HepG2 (cell line): ENCODE results near the gene EVL. TPM values are rescaled to one million over a fixed set of nuclear protein-coding genes. Genes with fewer than 3 reads are reported as not detected.

Source experiments
- ATAC-seq: fragments of 200-7000 bp; cut with Tn5 transposase; 3 replicates; pipeline ENCODE4 v1.9.1; 2020; ENCODE audit warnings: mild to moderate bottlenecking, moderate library complexity
- BruUV-seq: library from RNA; stranded (reverse); fragments of 400-500 nt; replicated peaks from 2 replicates; lab custom pipeline; 2021; lab: Mats Ljungman, UMichigan
- CTCF ChIA-PET: fragments of 300-600 bp; formaldehyde crosslinking; extraction: SDS; loops from one replicate; lab custom pipeline; 2021; ENCODE audit warnings: low total read pairs, inconsistent platforms, low intra/inter-chr PET ratio; lab: Yijun Ruan, JAX
- POLR2A ChIA-PET: fragments of 350-600 bp; sonication (Branson Sonifier 250); formaldehyde crosslinking; loops from one replicate; lab custom pipeline; 2020; ENCODE audit warnings: antibody characterized with exemption, inconsistent platforms; lab: Yijun Ruan, JAX
- DNase-seq: peaks from one replicate; pipeline ENCODE4 v3.0.0-alpha.2; 2015; ENCODE audit warnings: low spot score
- FAIRE-seq: peaks from 3 replicates; lab custom pipeline; 2011; peaks lifted over from hg19 to GRCh38; lab: Jason Lieb, UNC
- H2AFZ ChIP-seq: one replicate; pipeline ENCODE4 v1.6.1; 2011; ENCODE audit warnings: low read length, inconsistent platforms
- H3K27ac ChIP-seq: fragments of 300-600 bp; 3 replicates; pipeline ENCODE4 v1.8.0; 2011; ENCODE audit warnings: mixed run types, mild to moderate bottlenecking, mixed read lengths, low read length, inconsistent platforms; ENCODE audit not compliant: insufficient read depth; ENCODE audit errors: extremely low read length
- H3K27me3 ChIP-seq, 2 experiments: fragments of 200-600 bp in 1 of 2; 2 replicates in 1 of 2; 3 replicates in 1 of 2; pipeline versions ENCODE4 v1.6.0 to v1.8.0; 2011; ENCODE audit warnings: low read length in 2 of 2, mild to moderate bottlenecking in 2 of 2, moderate library complexity in 2 of 2, inconsistent platforms in 1 of 2; ENCODE audit not compliant: insufficient read depth in 2 of 2, control insufficient read depth in 1 of 2
- H3K36me3 ChIP-seq, 2 experiments: fragments of 200-600 bp in 1 of 2; replicated peaks in 1 of 2; 2 replicates in 1 of 2; 3 replicates in 1 of 2; pipeline versions ENCODE4 v1.5.1 to v1.8.0; 2011; ENCODE audit warnings: low read length in 2 of 2, inconsistent platforms in 1 of 2; ENCODE audit not compliant: insufficient read depth in 2 of 2, control insufficient read depth in 1 of 2
- H3K4me1 ChIP-seq: 2 replicates; pipeline ENCODE4 v1.5.1; 2012; ENCODE audit warnings: low read length, inconsistent platforms; ENCODE audit not compliant: insufficient read depth
- H3K4me2 ChIP-seq: 2 replicates; pipeline ENCODE4 v1.6.0; 2011; ENCODE audit warnings: low read depth, low read length, inconsistent platforms
- H3K4me3 ChIP-seq, 3 experiments: fragments of 200-600 bp in 1 of 3; sonication (generic), shearing (Covaris generic) in 1 of 3; replicated peaks in 1 of 3; 2 replicates each; pipeline ENCODE4 v1.5.1; 2011 to 2016; ENCODE audit warnings: low read length in 3 of 3, inconsistent platforms in 2 of 3, low read depth in 2 of 3, mild to moderate bottlenecking in 2 of 3, control low read depth in 1 of 3, mixed read lengths in 1 of 3; ENCODE audit not compliant: insufficient read depth in 1 of 3
- H3K79me2 ChIP-seq: one replicate; pipeline ENCODE4 v1.6.1; 2011; ENCODE audit warnings: low read length, inconsistent platforms; ENCODE audit not compliant: insufficient read depth
- H3K9ac ChIP-seq: 2 replicates; pipeline ENCODE4 v1.6.0; 2011; ENCODE audit warnings: mild to moderate bottlenecking, low read depth, low read length, inconsistent platforms; ENCODE audit not compliant: insufficient read depth
- H3K9me3 ChIP-seq: 2 replicates; pipeline ENCODE4 v1.5.1; 2012; ENCODE audit warnings: mild to moderate bottlenecking, low read length
- H4K20me1 ChIP-seq: 2 replicates; pipeline ENCODE4 v1.6.0; 2011; ENCODE audit warnings: inconsistent platforms, mild to moderate bottlenecking, low read length, moderate library complexity; ENCODE audit not compliant: insufficient read depth
- CENPX ChIP-seq: sonication (generic); formaldehyde crosslinking; IDR thresholded peaks from 2 replicates; pipeline ENCODE4 v1.9.0; 2021; ENCODE audit warnings: mild to moderate bottlenecking, missing genetic modification reagents, moderate library complexity
- FOSL2 ChIP-seq: sonication (generic); formaldehyde crosslinking; IDR thresholded peaks from 2 replicates; pipeline ENCODE4 v1.4.0; 2020; ENCODE audit warnings: missing genetic modification reagents
- KDM2A ChIP-seq: sonication (generic); formaldehyde crosslinking; IDR thresholded peaks from 2 replicates; pipeline ENCODE4 v1.4.0; 2020; ENCODE audit warnings: low read depth, missing genetic modification reagents, borderline replicate concordance
- PRPF4 ChIP-seq: fragments of 200-400 bp; formaldehyde crosslinking; IDR thresholded peaks from 2 replicates; pipeline ENCODE4 v1.6.1; 2016; ENCODE audit warnings: low read length, low read depth; ENCODE audit not compliant: poor library complexity, severe bottlenecking
- SAP130 ChIP-seq: IDR thresholded peaks from 2 replicates; pipeline ENCODE4 v1.6.1; 2016; ENCODE audit warnings: low read depth
- ZNF350 ChIP-seq: sonication (generic); formaldehyde crosslinking; IDR thresholded peaks from 2 replicates; pipeline ENCODE4 v1.4.0; 2020; ENCODE audit warnings: mild to moderate bottlenecking, low read depth, missing genetic modification reagents, borderline replicate concordance
- WGBS: methylation state at CpG from one replicate; pipeline ENCODE4 v1.1.6; 2017; ENCODE audit warnings: low lambda C conversion rate; 5-methylcytosine and 5-hydroxymethylcytosine counted together
- in situ Hi-C: cut with HindIII; loops from 2 replicates; pipeline ENCODE4 v1.10.0; 2017; ENCODE audit warnings: low pct_unique_long_range_greater_than_20kb; ENCODE audit not compliant: extremely low pct_ligation_motif_present
- intact Hi-C: fragments of 100-400 bp; cut with micrococcal nuclease; formaldehyde crosslinking; loops from one replicate; pipeline ENCODE4 v1.10.0; 2022; ENCODE audit not compliant: unreplicated experiment
- polyA plus RNA-seq, 8 experiments: library from polyadenylated mRNA; depleted of rRNA in 3 of 8; stranded (reverse) in 7 of 8; unstranded in 1 of 8; fragments of >200 nt; fragmentation: Illumina TruSeq in 4 of 8; extraction: Trizol in 4 of 8; gene quantifications; 2 replicates each; pipeline versions ENCODE4 v1.2.1 to v1.2.3, GENCODE V29; 2011 to 2016; ENCODE audit warnings: low read depth in 4 of 8, missing spikeins in 1 of 8, mixed read lengths in 1 of 8; ENCODE audit not compliant: insufficient read depth in 1 of 8
- total RNA-seq, 5 experiments: library from RNA; depleted of rRNA; stranded (reverse); fragments of >200 nt; fragmentation: Illumina TruSeq; extraction: Trizol; gene quantifications; 2 replicates each; pipeline ENCODE4 v1.2.3, GENCODE V29; 2016; ENCODE audit warnings: low read depth in 1 of 5
- TF ChIP-seq, protein P1 (sequence below): sonication (generic); formaldehyde crosslinking; IDR thresholded peaks from 2 replicates; pipeline ENCODE4 v1.8.0; 2022; ENCODE audit warnings: mild to moderate bottlenecking, missing genetic modification reagents
- TF ChIP-seq, protein P2 (sequence below): sonication (generic); formaldehyde crosslinking; IDR thresholded peaks from 2 replicates; pipeline ENCODE4 v1.9.0; 2022; ENCODE audit warnings: low read depth, missing genetic modification reagents
- TF ChIP-seq, protein P3 (sequence below): sonication (generic); formaldehyde crosslinking; conservative IDR thresholded peaks from 2 replicates; pipeline ENCODE4 v1.8.1; 2023; ENCODE audit warnings: missing genetic modification reagents
- TF ChIP-seq, protein P4 (sequence below): sonication (generic); formaldehyde crosslinking; IDR thresholded peaks from 2 replicates; pipeline ENCODE4 v1.5.0; 2020; ENCODE audit warnings: missing genetic modification reagents, mild to moderate bottlenecking, borderline replicate concordance

Gene EVL
- total and polyA plus RNA-seq, 2 of the 13 experiments (the other 11 are each of a cell fraction or from before 2014, with no cell fraction given), result 15.1 to 31.2 TPM

DNA sequence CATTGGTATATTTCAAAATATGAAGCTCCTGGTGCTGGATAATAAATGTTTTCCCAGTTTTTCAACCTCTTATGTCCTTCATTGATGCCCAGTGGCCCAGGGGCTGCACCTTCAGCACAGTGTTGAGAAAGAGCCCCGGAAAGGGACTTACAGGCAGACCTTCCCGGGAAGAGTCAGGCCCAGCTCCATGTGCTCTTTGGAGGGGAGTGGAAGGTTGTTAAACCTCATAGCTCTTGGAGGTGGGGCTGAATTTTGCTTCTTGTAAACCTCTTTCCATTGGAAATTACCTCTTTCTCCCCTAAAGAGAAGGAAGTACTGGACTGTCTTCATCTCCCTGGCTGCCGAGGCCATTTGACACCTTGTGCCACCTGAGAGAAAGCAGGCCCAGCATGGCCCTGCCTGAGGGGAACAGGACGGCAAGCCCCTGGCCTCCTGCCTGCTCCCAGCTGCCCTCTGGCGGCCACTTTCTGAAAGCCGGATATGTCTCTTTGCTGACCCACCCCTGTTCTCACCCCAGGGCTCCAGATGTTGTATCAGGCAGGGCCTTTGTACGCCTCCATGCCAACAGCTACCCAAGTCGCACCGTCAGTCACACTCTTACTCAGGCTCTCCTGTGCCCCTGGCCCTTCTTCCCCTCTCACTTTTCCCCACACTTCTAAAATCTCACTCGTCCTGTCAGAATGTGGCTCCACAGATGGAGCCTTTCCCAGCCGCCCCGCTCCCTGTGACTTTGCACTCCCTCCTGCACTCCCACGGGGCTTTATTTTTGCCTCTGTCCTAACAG, 43.0 kb downstream of the EVL start:
- BruUV-seq, result no TSS peak
- Histone ChIP-seq H2AFZ (no peak overlapping the region), H3K27me3 (no peaks in the 10 kb centered on the region), H3K4me2 (no peak overlapping the region), H3K36me3 (peaks cover 2 to 5% of the 10 kb centered on the region in 2 experiments; a peak in 3 of 5 replicates), H3K9ac (no peak overlapping the region), H3K4me1 (peaks cover 6% of the 10 kb centered on the region; the same call in 1 of the 2 replicates), H3K27ac (no peak overlapping the region), H4K20me1 (no peaks in the 10 kb centered on the region), H3K9me3 (no peaks in the 10 kb centered on the region), H3K4me3 (no peak overlapping the region), H3K79me2 (no peaks in the 10 kb centered on the region)
- intact Hi-C loops, result loop anchor here (1.0 kb wide), 1 partner anchor 126 kb away; no protein-coding TSS in a partner anchor
- 37% methylated on average over 13 of the region's 13 CpGs for WGBS
- FAIRE-seq, result peak; percentile 65
- peak; percentile 55 for DNase-seq
- CTCF ChIA-PET, result interaction anchor here (1.5 to 2.3 kb wide), 3 partner anchors 85 to 125 kb away, joined by 8 to 41 read pairs (median 9); no protein-coding TSS in a partner anchor
- ATAC-seq, result peak; percentile 98
- POLR2A ChIA-PET, result interaction anchor here (1.0 kb wide), 1 partner anchor 85 kb away, joined by 3 read pairs; no protein-coding TSS in a partner anchor
- in situ Hi-C loops, result loop anchor here (10.0 kb wide), 1 partner anchor 123 kb away; no protein-coding TSS in a partner anchor
- TF ChIP-seq ZNF350 (CRISPR knock-in tag) (0 out of 2 replicates have a peak, but pooled peaks have one; percentile 32), PRPF4 (no peak), SAP130 (CRISPR knock-in tag) (0 out of 2 replicates have a peak, but pooled peaks have one; percentile 21), CENPX (CRISPR knock-in tag) (no peak), KDM2A (CRISPR knock-in tag) (peak; percentile 27; the same call in 1 of the 2 replicates), FOSL2 (peak; percentile 22; the same call in 1 of the 2 replicates)
- TF ChIP-seq, protein P1, sequence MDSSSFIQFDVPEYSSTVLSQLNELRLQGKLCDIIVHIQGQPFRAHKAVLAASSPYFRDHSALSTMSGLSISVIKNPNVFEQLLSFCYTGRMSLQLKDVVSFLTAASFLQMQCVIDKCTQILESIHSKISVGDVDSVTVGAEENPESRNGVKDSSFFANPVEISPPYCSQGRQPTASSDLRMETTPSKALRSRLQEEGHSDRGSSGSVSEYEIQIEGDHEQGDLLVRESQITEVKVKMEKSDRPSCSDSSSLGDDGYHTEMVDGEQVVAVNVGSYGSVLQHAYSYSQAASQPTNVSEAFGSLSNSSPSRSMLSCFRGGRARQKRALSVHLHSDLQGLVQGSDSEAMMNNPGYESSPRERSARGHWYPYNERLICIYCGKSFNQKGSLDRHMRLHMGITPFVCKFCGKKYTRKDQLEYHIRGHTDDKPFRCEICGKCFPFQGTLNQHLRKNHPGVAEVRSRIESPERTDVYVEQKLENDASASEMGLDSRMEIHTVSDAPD, result no peak
- TF ChIP-seq, protein P2, sequence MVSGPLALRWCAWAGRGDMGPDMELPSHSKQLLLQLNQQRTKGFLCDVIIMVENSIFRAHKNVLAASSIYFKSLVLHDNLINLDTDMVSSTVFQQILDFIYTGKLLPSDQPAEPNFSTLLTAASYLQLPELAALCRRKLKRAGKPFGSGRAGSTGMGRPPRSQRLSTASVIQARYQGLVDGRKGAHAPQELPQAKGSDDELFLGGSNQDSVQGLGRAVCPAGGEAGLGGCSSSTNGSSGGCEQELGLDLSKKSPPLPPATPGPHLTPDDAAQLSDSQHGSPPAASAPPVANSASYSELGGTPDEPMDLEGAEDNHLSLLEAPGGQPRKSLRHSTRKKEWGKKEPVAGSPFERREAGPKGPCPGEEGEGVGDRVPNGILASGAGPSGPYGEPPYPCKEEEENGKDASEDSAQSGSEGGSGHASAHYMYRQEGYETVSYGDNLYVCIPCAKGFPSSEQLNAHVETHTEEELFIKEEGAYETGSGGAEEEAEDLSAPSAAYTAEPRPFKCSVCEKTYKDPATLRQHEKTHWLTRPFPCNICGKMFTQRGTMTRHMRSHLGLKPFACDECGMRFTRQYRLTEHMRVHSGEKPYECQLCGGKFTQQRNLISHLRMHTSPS, result no peak
- TF ChIP-seq, protein P3, sequence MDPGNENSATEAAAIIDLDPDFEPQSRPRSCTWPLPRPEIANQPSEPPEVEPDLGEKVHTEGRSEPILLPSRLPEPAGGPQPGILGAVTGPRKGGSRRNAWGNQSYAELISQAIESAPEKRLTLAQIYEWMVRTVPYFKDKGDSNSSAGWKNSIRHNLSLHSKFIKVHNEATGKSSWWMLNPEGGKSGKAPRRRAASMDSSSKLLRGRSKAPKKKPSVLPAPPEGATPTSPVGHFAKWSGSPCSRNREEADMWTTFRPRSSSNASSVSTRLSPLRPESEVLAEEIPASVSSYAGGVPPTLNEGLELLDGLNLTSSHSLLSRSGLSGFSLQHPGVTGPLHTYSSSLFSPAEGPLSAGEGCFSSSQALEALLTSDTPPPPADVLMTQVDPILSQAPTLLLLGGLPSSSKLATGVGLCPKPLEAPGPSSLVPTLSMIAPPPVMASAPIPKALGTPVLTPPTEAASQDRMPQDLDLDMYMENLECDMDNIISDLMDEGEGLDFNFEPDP, result no peak
- TF ChIP-seq, protein P4, sequence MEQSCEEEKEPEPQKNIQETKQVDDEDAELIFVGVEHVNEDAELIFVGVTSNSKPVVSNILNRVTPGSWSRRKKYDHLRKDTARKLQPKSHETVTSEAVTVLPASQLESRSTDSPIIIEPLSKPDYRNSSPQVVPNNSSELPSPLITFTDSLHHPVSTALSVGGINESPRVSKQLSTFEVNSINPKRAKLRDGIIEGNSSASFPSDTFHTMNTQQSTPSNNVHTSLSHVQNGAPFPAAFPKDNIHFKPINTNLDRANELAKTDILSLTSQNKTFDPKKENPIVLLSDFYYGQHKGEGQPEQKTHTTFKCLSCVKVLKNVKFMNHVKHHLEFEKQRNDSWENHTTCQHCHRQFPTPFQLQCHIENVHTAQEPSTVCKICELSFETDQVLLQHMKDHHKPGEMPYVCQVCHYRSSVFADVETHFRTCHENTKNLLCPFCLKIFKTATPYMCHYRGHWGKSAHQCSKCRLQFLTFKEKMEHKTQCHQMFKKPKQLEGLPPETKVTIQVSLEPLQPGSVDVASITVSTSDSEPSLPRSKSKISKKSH, result peak; percentile 42; the same call in 1 of the 2 replicates
